22Rv1 (cell line): ENCODE results near the gene GPS1.

Source experiments
- CTCF ChIP-seq: fragments of 450-650 bp; IDR thresholded peaks from 2 replicates; pipeline ENCODE4 v1.5.1; 2017; ENCODE audit warnings: mild to moderate bottlenecking
- ZFX ChIP-seq: fragments of 450-650 bp; IDR thresholded peaks from 2 replicates; pipeline ENCODE4 v1.6.1; 2017; ENCODE audit warnings: antibody characterized with exemption, borderline replicate concordance

DNA sequence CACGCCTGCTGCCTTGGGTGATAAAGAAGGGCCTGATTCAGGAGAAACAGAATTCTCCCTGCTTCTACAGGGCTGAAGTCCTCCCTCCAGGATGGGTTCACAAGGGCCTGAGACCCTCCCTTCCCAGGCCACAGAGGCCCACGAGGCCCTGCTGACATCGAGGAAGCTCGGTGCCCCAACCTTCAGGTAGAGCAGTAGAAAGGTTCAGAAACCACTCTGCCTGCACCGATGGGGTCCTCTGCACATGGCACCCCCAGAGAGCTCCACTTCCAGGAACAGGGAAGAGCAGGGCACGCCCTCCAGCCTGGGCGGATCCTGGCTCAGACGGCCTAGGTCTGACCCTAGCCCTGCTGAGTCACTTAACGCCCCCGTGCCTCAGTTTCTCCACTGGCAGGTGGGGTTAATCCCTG lies 29.8 kb upstream of the GPS1 start:
- TF ChIP-seq ZFX (no peak), CTCF (no peak)
